NCI-H1694 (cell line): ENCODE data around the gene NDRG4.

Experiments used
- DNase-seq: peaks from one replicate; lab custom pipeline; 2025; lab: John Stamatoyannopoulos, UW

The NDRG4 gene

DNA sequence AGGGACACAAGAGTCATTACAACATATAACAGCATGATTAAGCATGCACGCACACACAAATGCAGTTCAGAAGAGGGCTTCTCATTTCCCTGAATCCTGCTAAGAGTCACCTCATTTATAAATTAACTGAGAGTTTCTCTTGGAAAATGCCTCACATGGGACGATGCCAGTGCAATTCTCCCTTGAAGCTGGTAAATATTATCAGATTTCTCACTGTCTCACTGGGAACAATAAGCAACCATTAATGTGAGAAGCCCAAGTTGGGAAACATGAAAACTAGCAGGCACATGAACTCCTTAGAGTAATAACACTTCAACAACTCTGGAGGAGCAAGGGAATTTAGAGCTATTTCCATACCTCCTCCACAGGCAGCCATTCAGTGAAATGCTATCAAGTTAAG, 41.8 kb downstream of the NDRG4 start:
- DNase-seq: no peak

DNA sequence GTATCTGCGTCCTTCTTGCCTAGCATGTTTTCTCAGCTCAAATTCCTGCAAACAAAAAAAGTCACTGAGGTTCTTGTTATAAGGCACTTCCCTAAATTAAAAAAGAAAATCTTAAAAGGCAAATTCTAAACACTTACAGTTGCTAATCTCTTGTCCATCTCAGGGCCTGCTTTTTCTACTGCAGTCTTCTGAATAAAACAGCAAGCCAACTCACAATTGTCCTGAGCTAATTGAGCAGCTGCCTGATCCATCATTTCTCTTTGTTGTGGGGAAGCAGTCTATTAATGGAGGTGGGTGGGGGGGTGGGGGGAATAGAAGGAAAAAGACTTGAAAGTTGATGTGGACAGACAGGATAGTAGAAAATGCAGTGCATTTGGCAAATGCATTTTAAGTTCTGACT, 42.3 kb downstream of the NDRG4 start:
- no peak for DNase-seq

DNA sequence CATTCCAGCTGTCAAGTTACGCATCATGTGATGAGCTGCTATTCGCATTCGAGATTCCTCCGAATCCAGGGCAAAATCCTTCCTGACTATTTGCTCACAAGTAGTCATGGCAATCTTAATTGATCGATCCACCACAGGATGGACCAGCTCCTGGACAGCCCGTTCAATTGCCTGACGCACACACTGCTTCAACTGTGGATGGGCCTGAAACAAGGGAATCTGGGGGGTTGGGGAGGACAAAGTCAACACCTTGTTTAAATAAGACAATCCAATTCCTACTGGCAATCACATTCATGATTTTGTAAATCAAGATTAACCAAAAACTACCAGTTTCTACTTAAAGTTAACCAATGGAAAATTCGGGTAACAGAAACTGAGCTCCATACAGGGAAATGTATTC, 43.7 kb downstream of the NDRG4 start:
- DNase-seq: no peak

DNA sequence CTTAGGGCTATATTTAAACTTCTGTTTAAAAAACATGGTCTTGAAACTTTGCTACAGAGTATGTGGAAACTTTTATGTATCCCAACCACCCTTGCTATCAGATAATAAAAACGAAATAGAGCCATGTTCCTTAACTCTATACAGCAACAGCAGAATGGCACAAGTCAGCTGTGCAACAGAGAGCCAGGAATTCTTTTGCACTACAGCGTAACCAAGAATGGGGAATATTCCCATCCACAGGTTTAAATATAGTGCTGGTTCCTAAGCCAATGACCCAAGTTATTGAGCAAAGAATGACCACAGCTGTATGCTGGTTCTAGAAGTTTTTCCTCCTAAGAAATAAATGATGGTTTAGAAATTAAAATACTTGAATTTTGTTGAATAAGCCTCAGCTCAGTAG, 48.4 kb downstream of the NDRG4 start:
- DNase-seq: no peak

DNA sequence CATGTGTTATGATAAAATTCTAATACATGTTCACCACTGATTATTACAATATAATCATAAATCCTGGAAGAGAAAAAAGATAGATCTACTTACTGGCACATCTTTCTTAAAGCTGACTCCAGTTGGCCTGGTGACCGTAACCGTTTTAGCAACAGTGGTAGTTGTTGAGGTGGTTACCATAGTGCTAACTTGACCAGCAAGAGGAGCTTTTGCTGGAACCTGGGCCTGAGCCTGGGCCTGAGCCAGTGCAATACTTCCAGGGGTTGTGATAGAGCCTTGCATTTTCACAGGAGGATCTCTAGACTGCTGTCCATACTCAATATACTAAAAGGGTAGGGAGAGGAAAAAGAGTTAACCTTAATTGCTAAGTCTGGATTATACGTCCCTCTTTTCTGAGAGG, 51.6 kb downstream of the NDRG4 start:
- DNase-seq: no peak

DNA sequence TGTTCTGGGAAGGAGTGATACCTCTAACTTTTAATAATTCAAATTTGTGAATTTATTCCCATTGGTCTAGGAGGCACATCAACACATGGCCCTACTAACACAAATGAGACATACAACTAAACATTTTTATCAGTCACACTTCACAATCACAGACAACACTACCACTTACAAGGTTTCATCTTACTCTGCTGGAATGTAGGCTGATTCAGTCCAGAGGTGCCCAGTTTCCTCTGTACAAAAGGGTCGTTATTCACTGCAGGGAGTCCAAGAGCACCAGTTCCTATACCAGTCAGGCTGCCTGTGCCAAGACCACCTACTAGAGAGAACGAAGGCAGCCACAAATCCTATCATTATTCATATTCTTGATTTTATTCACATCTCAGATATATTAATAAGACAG, 56.7 kb downstream of the NDRG4 start:
- no peak for DNase-seq
